Hepatocyte (in vitro differentiated cells): ENCODE measurements around the gene MYO1D. TPM values are rescaled to one million over a fixed set of nuclear protein-coding genes. Genes with fewer than 3 reads are reported as not detected.

ENCODE experiments used
- DNase-seq: peaks from one replicate; pipeline ENCODE4 v3.0.0-alpha.2; 2016; ENCODE audit warnings: low spot score
- H2AFZ ChIP-seq: fragments of 200-600 bp; sonication (generic); 2 replicates; pipeline ENCODE4 v1.6.0; 2016; ENCODE audit warnings: antibody characterized with exemption, mild to moderate bottlenecking
- H3K27ac ChIP-seq: fragments of 200-600 bp; sonication (generic); 2 replicates; pipeline ENCODE4 v1.5.1; 2016; ENCODE audit warnings: mild to moderate bottlenecking
- H3K27me3 ChIP-seq: fragments of 200-600 bp; sonication (generic); 2 replicates; pipeline ENCODE4 v1.6.1; 2016
- H3K36me3 ChIP-seq: fragments of 200-600 bp; sonication (generic); replicated peaks from 2 replicates; pipeline ENCODE4 v1.5.1; 2016; ENCODE audit warnings: low read depth; ENCODE audit not compliant: insufficient read depth
- H3K4me1 ChIP-seq: fragments of 200-600 bp; sonication (generic); 2 replicates; pipeline ENCODE4 v1.5.1; 2016; ENCODE audit warnings: mild to moderate bottlenecking, moderate library complexity; ENCODE audit not compliant: insufficient read depth
- H3K4me2 ChIP-seq: fragments of 200-600 bp; sonication (generic); 2 replicates; pipeline ENCODE4 v1.6.0; 2016
- H3K4me3 ChIP-seq: fragments of 200-600 bp; sonication (generic); 2 replicates; pipeline ENCODE4 v1.5.1; 2016; ENCODE audit warnings: mild to moderate bottlenecking
- H3K79me2 ChIP-seq: fragments of 200-600 bp; sonication (generic); 2 replicates; pipeline ENCODE4 v1.6.0; 2017; ENCODE audit warnings: mild to moderate bottlenecking
- H3K9me2 ChIP-seq: fragments of 200-600 bp; sonication (generic); replicated peaks from 2 replicates; pipeline ENCODE4 v1.6.0; 2017; ENCODE audit warnings: mild to moderate bottlenecking; ENCODE audit not compliant: insufficient read depth
- H3K9me3 ChIP-seq: fragments of 200-600 bp; sonication (generic); 2 replicates; pipeline ENCODE4 v1.5.1; 2016; ENCODE audit warnings: low read depth, mild to moderate bottlenecking
- H4K20me1 ChIP-seq: fragments of 200-600 bp; sonication (generic); 2 replicates; pipeline ENCODE4 v1.6.0; 2016; ENCODE audit warnings: mild to moderate bottlenecking; ENCODE audit not compliant: insufficient read depth, poor library complexity, severe bottlenecking
- EZH2 ChIP-seq: fragments of 200-600 bp; sonication (generic); IDR thresholded peaks from 2 replicates; pipeline ENCODE4 v1.6.1; 2016; ENCODE audit warnings: antibody characterized with exemption, mild to moderate bottlenecking, borderline replicate concordance
- EZH2phosphoT487 ChIP-seq: fragments of 200-600 bp; sonication (generic); IDR thresholded peaks from one replicate; pipeline ENCODE4 v1.6.1; 2018; ENCODE audit warnings: antibody characterized with exemption, mild to moderate bottlenecking, low read depth, moderate library complexity; ENCODE audit not compliant: unreplicated experiment, severe bottlenecking
- WGBS: methylation state at CpG from one replicate; pipeline ENCODE4 v1.1.6; 2016; ENCODE audit warnings: low lambda C conversion rate; ENCODE audit errors: missing lambda C conversion rate; 5-methylcytosine and 5-hydroxymethylcytosine counted together
- polyA plus RNA-seq: library from polyadenylated mRNA; unstranded; fragments of >200 nt; fragmentation: Nextera tagmentation; extraction: Ambion mirVana; gene quantifications from 2 replicates; pipeline ENCODE4 v1.2.1, GENCODE V29; 2016
- total RNA-seq: library from RNA; depleted of rRNA; stranded (reverse); fragments of >200 nt; gene quantifications from 2 replicates; pipeline ENCODE4 v1.2.3, GENCODE V29; 2014
- TF ChIP-seq, protein P1 (sequence below): fragments of 200-600 bp; sonication (generic); IDR thresholded peaks from 2 replicates; pipeline ENCODE4 v1.5.1; 2016; ENCODE audit warnings: antibody characterized with exemption, mild to moderate bottlenecking; ENCODE audit not compliant: poor library complexity

Gene MYO1D
- total and polyA plus RNA-seq, 2 experiments from 2014 or later: 36.2 to 89.0 TPM

GRCh38 chr17:32512328-32512727, 364.6 kb downstream of the MYO1D start:
- Histone ChIP-seq H3K36me3 (no peaks in the 10 kb centered on the region), H3K27me3 (no peaks in the 10 kb centered on the region), H3K9me3 (no peaks in the 10 kb centered on the region), H4K20me1 (no peaks in the 10 kb centered on the region), H3K4me3 (no peak overlapping the region), H2AFZ (no peak overlapping the region), H3K9me2 (no peaks in the 10 kb centered on the region), H3K27ac (no peak overlapping the region), H3K4me1 (no peaks in the 10 kb centered on the region), H3K79me2 (no peaks in the 10 kb centered on the region), H3K4me2 (no peak overlapping the region)
- TF ChIP-seq EZH2 (no peak), EZH2phosphoT487 (no peak)
- TF ChIP-seq, protein P1, sequence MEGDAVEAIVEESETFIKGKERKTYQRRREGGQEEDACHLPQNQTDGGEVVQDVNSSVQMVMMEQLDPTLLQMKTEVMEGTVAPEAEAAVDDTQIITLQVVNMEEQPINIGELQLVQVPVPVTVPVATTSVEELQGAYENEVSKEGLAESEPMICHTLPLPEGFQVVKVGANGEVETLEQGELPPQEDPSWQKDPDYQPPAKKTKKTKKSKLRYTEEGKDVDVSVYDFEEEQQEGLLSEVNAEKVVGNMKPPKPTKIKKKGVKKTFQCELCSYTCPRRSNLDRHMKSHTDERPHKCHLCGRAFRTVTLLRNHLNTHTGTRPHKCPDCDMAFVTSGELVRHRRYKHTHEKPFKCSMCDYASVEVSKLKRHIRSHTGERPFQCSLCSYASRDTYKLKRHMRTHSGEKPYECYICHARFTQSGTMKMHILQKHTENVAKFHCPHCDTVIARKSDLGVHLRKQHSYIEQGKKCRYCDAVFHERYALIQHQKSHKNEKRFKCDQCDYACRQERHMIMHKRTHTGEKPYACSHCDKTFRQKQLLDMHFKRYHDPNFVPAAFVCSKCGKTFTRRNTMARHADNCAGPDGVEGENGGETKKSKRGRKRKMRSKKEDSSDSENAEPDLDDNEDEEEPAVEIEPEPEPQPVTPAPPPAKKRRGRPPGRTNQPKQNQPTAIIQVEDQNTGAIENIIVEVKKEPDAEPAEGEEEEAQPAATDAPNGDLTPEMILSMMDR: no peak
- no peak for DNase-seq
- 90% methylated on average over 2 of the region's 2 CpGs for WGBS

DNA sequence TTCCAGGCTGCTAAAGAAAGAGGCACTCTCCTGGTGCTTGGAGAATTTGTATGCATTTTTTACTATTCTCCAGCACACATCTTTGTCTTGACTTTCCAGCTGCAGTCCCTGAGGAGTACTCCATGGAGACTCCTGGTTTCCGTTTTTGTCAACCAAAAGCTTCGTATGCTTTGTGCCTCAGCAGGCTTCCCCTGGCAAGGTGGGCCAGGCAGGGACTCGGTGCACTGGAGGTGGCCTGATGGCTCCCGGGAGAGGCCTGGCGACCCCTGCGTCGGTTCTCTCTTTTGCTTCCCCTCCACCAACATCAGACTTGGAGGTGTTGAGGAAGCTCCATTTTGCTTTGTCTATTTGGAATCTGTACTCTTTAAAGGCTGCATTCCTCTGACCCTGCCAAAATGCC, 366.5 kb downstream of the MYO1D start:
- no peaks in the 10 kb centered on the region for H3K36me3 ChIP-seq

GRCh38 chr17:32508926-32509325, 368.0 kb downstream of the MYO1D start:
- Histone ChIP-seq H3K36me3 (no peaks in the 10 kb centered on the region), H3K9me2 (no peaks in the 10 kb centered on the region), H3K27me3 (no peaks in the 10 kb centered on the region), H3K27ac (no peak overlapping the region), H2AFZ (no peak overlapping the region), H4K20me1 (no peaks in the 10 kb centered on the region), H3K4me2 (no peak overlapping the region), H3K4me3 (no peak overlapping the region), H3K4me1 (no peaks in the 10 kb centered on the region), H3K79me2 (no peaks in the 10 kb centered on the region), H3K9me3 (no peaks in the 10 kb centered on the region)
- TF ChIP-seq, protein P1: no peak
- DNase-seq: no peak
- WGBS: 97% methylated on average over 5 of the region's 5 CpGs

More for the DNA sequence above, 366.5 kb downstream of the MYO1D start:
- H3K4me2 ChIP-seq: no peak overlapping the region
- H2AFZ ChIP-seq: no peak overlapping the region
- H3K9me2 ChIP-seq: no peaks in the 10 kb centered on the region
- H3K79me2 ChIP-seq: no peaks in the 10 kb centered on the region
- no peaks in the 10 kb centered on the region for H4K20me1 ChIP-seq
- TF ChIP-seq, protein P1: no peak
- TF ChIP-seq EZH2phosphoT487 (no peak), EZH2 (no peak)
- H3K9me3 ChIP-seq: no peaks in the 10 kb centered on the region
- DNase-seq: no peak
- no peaks in the 10 kb centered on the region for H3K27me3 ChIP-seq
- WGBS: 94% methylated on average over 7 of the region's 7 CpGs
- H3K4me1 ChIP-seq: no peaks in the 10 kb centered on the region
- no peak overlapping the region for H3K4me3 ChIP-seq
- no peak overlapping the region for H3K27ac ChIP-seq
